Transverse colon (tissue), 4 donors: Measurements from ENCODE around the gene YDJC. TPM values are rescaled to one million over a fixed set of nuclear protein-coding genes. Genes with fewer than 3 reads are reported as not detected.
A peak's percentile ranks its signal among the peaks of the same experiment; 100 is the strongest.

ENCODE experiments used
- DNase-seq: peaks from one replicate; pipeline ENCODE4 v3.0.0-alpha.2; 2019
- H3K27ac ChIP-seq, 4 donors: fragments of 200-600 bp; sonication (generic); 2 replicates each; pipeline ENCODE4 v1.5.1; 2016 to 2018; ENCODE audit warnings: inconsistent platforms in 4 of 4
- H3K27me3 ChIP-seq: fragments of 200-600 bp; sonication (generic); 2 replicates; pipeline ENCODE4 v1.5.1; 2017; ENCODE audit warnings: inconsistent platforms
- H3K36me3 ChIP-seq, 4 donors: fragments of 200-600 bp; sonication (generic); 2 replicates each; pipeline ENCODE4 v1.5.1; 2017 to 2019; ENCODE audit warnings: inconsistent platforms in 4 of 4
- H3K4me1 ChIP-seq, 4 donors: fragments of 200-600 bp; sonication (generic); 2 replicates each; pipeline ENCODE4 v1.5.1; 2017 to 2020; ENCODE audit warnings: inconsistent platforms in 4 of 4
- H3K4me3 ChIP-seq, 4 donors: fragments of 200-600 bp; sonication (generic); 1 replicate in 1 of 4; 2 replicates in 3 of 4; pipeline versions ENCODE4 v1.5.1 to v1.6.1; 2017 to 2019; ENCODE audit warnings: inconsistent platforms in 4 of 4
- H3K9me3 ChIP-seq, 2 donors: fragments of 200-600 bp; sonication (generic); 2 replicates each; pipeline ENCODE4 v1.5.1; 2017 to 2019; ENCODE audit warnings: inconsistent platforms in 2 of 2
- CTCF ChIP-seq, 5 experiments: fragments of 200-600 bp in 3 of 5; fragments of 450-650 bp in 2 of 5; sonication (generic) in 3 of 5; IDR thresholded peaks; 1 replicate in 2 of 5; 2 replicates in 3 of 5; pipeline ENCODE4 v1.5.1; 2016 to 2017; ENCODE audit warnings: antibody characterized with exemption in 5 of 5, inconsistent platforms in 3 of 5, mild to moderate bottlenecking in 2 of 5, moderate library complexity in 1 of 5
- EP300 ChIP-seq: sonication (generic); formaldehyde crosslinking; IDR thresholded peaks from one replicate; pipeline ENCODE4 v1.6.1; 2017; ENCODE audit warnings: antibody characterized with exemption, low read depth
- POLR2A ChIP-seq: fragments of 450-650 bp; IDR thresholded peaks from one replicate; pipeline ENCODE4 v1.6.1; 2016; ENCODE audit warnings: antibody characterized with exemption, mild to moderate bottlenecking, moderate library complexity
- POLR2AphosphoS5 ChIP-seq, 3 donors: sonication (generic); formaldehyde crosslinking; IDR thresholded peaks; one replicate each; pipeline ENCODE4 v1.6.1; 2016; ENCODE audit warnings: antibody characterized with exemption in 3 of 3
- WGBS, 2 donors: methylation state at CpG; one replicate each; pipeline ENCODE4 v1.1.5; 2018; ENCODE audit warnings: low coverage in 1 of 2; 5-methylcytosine and 5-hydroxymethylcytosine counted together
- in situ Hi-C, 4 donors: fragments of 200-750 bp; cut with MboI; loops; one replicate each; pipeline versions ENCODE4 v1.15.0 to v1.15.1; 2017; ENCODE audit warnings: low sequenced_read_pairs in 3 of 4, low pct_ligation_motif_present in 1 of 4, low pct_unique_long_range_greater_than_20kb in 1 of 4
- intact Hi-C: fragments of 100-400 bp; cut with DNase I; formaldehyde crosslinking; loops from one replicate; pipeline ENCODE4 v1.15.1; 2023; ENCODE audit warnings: low total_unique reads
- total RNA-seq, 4 donors: library from RNA; depleted of rRNA; stranded (reverse); fragments of >200 nt; gene quantifications; one replicate each; pipeline ENCODE4 v1.1.0, GENCODE V29; 2016

YDJC gene
- total RNA-seq, 4 donors from 2014 or later: 43.3 to 112 (median 69.5) TPM

DNA sequence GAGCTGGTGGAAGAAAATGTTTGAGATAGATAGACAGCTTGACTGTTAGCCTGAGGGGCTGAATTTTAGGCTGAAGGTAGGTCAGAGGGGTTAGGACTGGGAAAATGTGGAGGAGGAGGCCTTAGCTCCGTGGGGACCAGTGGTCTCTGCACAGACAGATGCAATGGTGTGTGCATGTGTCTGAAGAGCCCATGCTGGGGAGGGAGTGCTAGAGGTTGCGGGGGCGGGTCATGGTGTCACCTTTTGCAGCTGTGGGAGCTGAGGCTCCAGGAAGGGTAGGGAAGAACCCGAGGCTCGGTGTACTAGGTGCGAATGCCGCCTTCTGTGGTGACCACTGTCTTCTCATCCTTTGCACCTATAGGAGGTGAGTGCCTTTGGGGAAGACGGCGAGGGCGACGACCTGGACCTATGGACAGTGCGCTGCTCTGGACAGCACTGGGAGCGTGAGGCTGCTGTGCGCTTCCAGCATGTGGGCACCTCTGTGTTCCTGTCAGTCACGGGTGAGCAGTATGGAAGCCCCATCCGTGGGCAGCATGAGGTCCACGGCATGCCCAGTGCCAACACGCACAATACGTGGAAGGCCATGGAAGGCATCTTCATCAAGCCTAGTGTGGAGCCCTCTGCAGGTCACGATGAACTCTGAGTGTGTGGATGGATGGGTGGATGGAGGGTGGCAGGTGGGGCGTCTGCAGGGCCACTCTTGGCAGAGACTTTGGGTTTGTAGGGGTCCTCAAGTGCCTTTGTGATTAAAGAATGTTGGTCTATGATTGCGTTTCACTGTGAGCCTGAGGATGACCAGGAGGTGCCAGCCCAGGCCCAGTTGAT lies 13.9 kb upstream of the YDJC start:
- no peak for DNase-seq
- Histone ChIP-seq H3K4me1 (peaks cover 4 to 24% (median 21%) of the 10 kb centered on the region in 4 donors), H3K36me3 (no peaks in the 10 kb centered on the region), H3K9me3 (no peaks in the 10 kb centered on the region), H3K4me3 (peak overlapping the region in 1 of 4 donors; percentile 81), H3K27ac (no peak overlapping the region), H3K27me3 (no peaks in the 10 kb centered on the region)
- no peak for TF ChIP-seq EP300
- no peak for TF ChIP-seq POLR2AphosphoS5 (IDR thresholded peaks at IDR 0.05)
- no peak for TF ChIP-seq POLR2A
- no peak for TF ChIP-seq CTCF (IDR thresholded peaks at IDR 0.05)
- intact Hi-C loops (no loop called here), in situ Hi-C loops (no loop called here)
- 80 to 86% methylated on average over 7 to 22 of the region's 22 CpGs for WGBS, 2 donors

DNA sequence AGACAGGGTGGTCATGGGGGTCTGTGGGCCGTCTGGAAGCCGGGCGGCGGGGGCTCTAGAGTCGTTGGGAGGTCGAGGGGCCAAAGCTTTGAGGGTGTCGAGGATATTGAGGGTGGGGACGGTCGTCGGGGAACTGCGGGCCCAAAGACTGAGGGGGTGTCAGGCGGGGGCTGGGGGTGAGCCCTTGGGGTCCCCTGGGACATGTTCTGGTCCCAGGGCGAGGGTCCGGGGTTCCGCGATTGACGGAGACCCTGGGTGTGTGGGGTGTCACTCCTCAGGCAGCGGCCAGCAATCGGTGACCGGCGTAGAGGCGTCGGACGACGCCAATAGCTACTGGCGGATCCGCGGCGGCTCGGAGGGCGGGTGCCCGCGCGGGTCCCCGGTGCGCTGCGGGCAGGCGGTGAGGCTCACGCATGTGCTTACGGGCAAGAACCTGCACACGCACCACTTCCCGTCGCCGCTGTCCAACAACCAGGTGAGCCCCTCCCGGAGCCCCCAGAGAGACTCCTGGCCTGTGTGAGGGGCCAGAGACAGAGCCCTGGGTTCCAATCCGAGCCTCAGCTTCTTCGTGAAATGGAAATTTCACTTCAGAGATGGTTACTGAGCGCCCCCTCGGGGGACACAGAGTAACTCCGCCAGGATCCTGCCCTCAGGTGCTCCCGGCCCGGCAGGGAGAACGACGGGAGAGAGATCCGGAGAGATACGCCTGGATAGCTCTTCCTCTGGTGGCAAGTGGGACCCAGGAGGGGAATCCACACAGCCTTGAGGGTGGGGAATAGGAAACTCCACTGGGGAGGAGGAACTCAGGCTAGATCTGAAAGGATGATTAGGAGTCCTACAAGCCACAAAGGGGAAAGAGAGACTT lies 13.0 kb upstream of the YDJC start:
- H3K36me3 ChIP-seq: no peaks in the 10 kb centered on the region
- H3K27me3 ChIP-seq: no peaks in the 10 kb centered on the region
- peak overlapping the region; percentile 77 to 83 (median 80) for H3K27ac ChIP-seq
- WGBS, 2 donors: 1% methylated on average over 24 of the region's 56 CpGs; no CpG with 5 or more reads in 1 of the 2 donors
- peak; percentile 71 for DNase-seq
- intact Hi-C loops: no loop called here
- in situ Hi-C loops: no loop called here
- peaks cover 4 to 24% (median 21%) of the 10 kb centered on the region in 4 donors for H3K4me1 ChIP-seq
- no peaks in the 10 kb centered on the region for H3K9me3 ChIP-seq
- TF ChIP-seq POLR2A: no peak
- TF ChIP-seq POLR2AphosphoS5 (IDR thresholded peaks at IDR 0.05): no peak
- TF ChIP-seq CTCF (IDR thresholded peaks at IDR 0.05): peak; percentile 40 to 60 (median 48)
- no peak for TF ChIP-seq EP300
- peak overlapping the region; percentile 51 to 81 (median 66) for H3K4me3 ChIP-seq

GRCh38 chr22:21641789-21642583 lies 12.2 kb upstream of the YDJC start, which contains the start of gene SDF2L1:
Gene SDF2L1 (plus strand): TSS chr22:21642302. CDS start chr22:21642337, 35 bp downstream.
- TF ChIP-seq CTCF (IDR thresholded peaks at IDR 0.05) (peak in 1 of 5 experiments; percentile 18), EP300 (no peak), POLR2AphosphoS5 (IDR thresholded peaks at IDR 0.05) (peak; percentile 45 to 88 (median 84)), POLR2A (peak; percentile 47)
- 2% methylated on average over 40 of the region's 76 CpGs; no CpG with 5 or more reads in 1 of the 2 donors for WGBS, 2 donors
- no peaks in the 10 kb centered on the region for H3K36me3 ChIP-seq
- H3K9me3 ChIP-seq: no peaks in the 10 kb centered on the region
- peak within 1 kb of the TSS; percentile 51 to 81 (median 66) for H3K4me3 ChIP-seq
- peak within 1 kb of the TSS; percentile 77 to 83 (median 80) for H3K27ac ChIP-seq
- intact Hi-C loops: no loop called here
- in situ Hi-C loops: no loop called here
- H3K27me3 ChIP-seq: no peaks in the 10 kb centered on the region
- H3K4me1 ChIP-seq: peaks cover 4 to 24% (median 21%) of the 10 kb centered on the region in 4 donors
- peak; percentile 99 for DNase-seq
